B cell (primary cell): ENCODE results near the gene HSD3B2. TPM values are rescaled to one million over a fixed set of nuclear protein-coding genes. Genes with fewer than 3 reads are reported as not detected.

Experiments
- ATAC-seq: fragments of 200-7000 bp; cut with Tn5 transposase; one replicate; pipeline ENCODE4 v1.10.0; 2021; ENCODE audit warnings: low read depth, mild to moderate bottlenecking, moderate number of reproducible peaks, moderate library complexity
- CTCF ChIA-PET: fragments of 350-600 bp; sonication (Branson Sonifier 250); formaldehyde crosslinking; loops from one replicate; lab custom pipeline; 2021; ENCODE audit warnings: antibody characterized with exemption, inconsistent platforms; lab: Charles Lee
- POLR2A ChIA-PET: fragments of 350-600 bp; sonication (Branson Sonifier 250); formaldehyde crosslinking; loops from one replicate; lab custom pipeline; 2021; ENCODE audit warnings: antibody characterized with exemption; lab: Charles Lee
- DNase-seq: peaks from one replicate; pipeline ENCODE4 v3.0.0; 2013
- H2AFZ ChIP-seq: 2 replicates; pipeline ENCODE4 v1.6.1; 2012; ENCODE audit warnings: mild to moderate bottlenecking, low read depth, low read length; ENCODE audit not compliant: insufficient read depth, poor library complexity, severe bottlenecking
- H3K27ac ChIP-seq, 2 donors: 1 replicate in 1 of 2; 2 replicates in 1 of 2; pipeline ENCODE4 v1.5.1; 2012 to 2013; ENCODE audit warnings: low read length in 2 of 2, mild to moderate bottlenecking in 2 of 2, moderate library complexity in 1 of 2
- H3K27me3 ChIP-seq, 4 experiments: fragments of 200-600 bp in 1 of 4; sonication (generic) in 1 of 4; replicated peaks in 1 of 4; 1 replicate in 2 of 4; 2 replicates in 2 of 4; pipeline versions ENCODE4 v1.6.1 to v1.7.0; 2013 to 2016; ENCODE audit warnings: low read length in 3 of 4, mild to moderate bottlenecking in 2 of 4, mixed read lengths in 1 of 4, moderate library complexity in 1 of 4; ENCODE audit not compliant: insufficient read depth in 4 of 4, control insufficient read depth in 3 of 4; ENCODE audit errors: control extremely low read depth in 1 of 4
- H3K36me3 ChIP-seq, 2 experiments: replicated peaks in 1 of 2; 1 replicate in 1 of 2; 2 replicates in 1 of 2; pipeline versions ENCODE4 v1.6.1 to v1.7.1; 2013; ENCODE audit warnings: low read length in 1 of 2; ENCODE audit not compliant: insufficient read depth in 2 of 2, control insufficient read depth in 1 of 2; ENCODE audit errors: control extremely low read depth in 1 of 2, extremely low read depth in 1 of 2
- H3K4me1 ChIP-seq, 2 donors: fragments of 200-600 bp in 1 of 2; sonication (generic) in 1 of 2; 1 replicate in 1 of 2; 2 replicates in 1 of 2; pipeline versions ENCODE4 v1.5.1 to v1.6.1; 2013 to 2017; ENCODE audit warnings: low read length in 2 of 2; ENCODE audit not compliant: control insufficient read depth in 2 of 2, insufficient read depth in 2 of 2
- H3K4me2 ChIP-seq: replicated peaks from 2 replicates; pipeline ENCODE3; 2012; ENCODE audit warnings: mild to moderate bottlenecking, low read depth, low read length; ENCODE audit not compliant: poor library complexity, severe bottlenecking
- H3K4me3 ChIP-seq, 5 experiments: fragments of 200-600 bp in 1 of 5; sonication (generic) in 1 of 5; 1 replicate in 3 of 5; 2 replicates in 2 of 5; pipeline versions ENCODE4 v1.5.1 to v1.7.0; 2011 to 2016; ENCODE audit warnings: low read length in 4 of 5, mild to moderate bottlenecking in 4 of 5, low read depth in 2 of 5, control low read depth in 1 of 5, moderate library complexity in 1 of 5; ENCODE audit not compliant: insufficient read depth in 1 of 5; ENCODE audit errors: control extremely low read depth in 1 of 5, extremely low read depth in 1 of 5
- H3K79me2 ChIP-seq: fragments of 200-600 bp; sonication (generic); one replicate; pipeline ENCODE4 v1.6.0; 2016; ENCODE audit warnings: low read length; ENCODE audit not compliant: control insufficient read depth, insufficient read depth
- H3K9ac ChIP-seq: fragments of 200-600 bp; sonication (generic); 2 replicates; pipeline ENCODE4 v1.6.1; 2017; ENCODE audit warnings: mild to moderate bottlenecking, low read length, moderate library complexity
- H3K9me3 ChIP-seq, 3 donors: one replicate each; pipeline versions ENCODE4 v1.6.1 to v1.7.1; 2013; ENCODE audit warnings: low read length in 2 of 3; ENCODE audit not compliant: control insufficient read depth in 2 of 3, insufficient read depth in 1 of 3; ENCODE audit errors: control extremely low read depth in 1 of 3
- H4K20me1 ChIP-seq: 2 replicates; pipeline ENCODE4 v1.6.0; 2012; ENCODE audit warnings: mild to moderate bottlenecking, low read length; ENCODE audit not compliant: insufficient read depth, control insufficient read depth, poor library complexity, severe bottlenecking
- H3K27ac Mint-ChIP-seq: one replicate; pipeline ENCODE4 v1.8.0; 2021; ENCODE audit warnings: mixed read lengths
- H3K27me3 Mint-ChIP-seq: one replicate; pipeline ENCODE4 v1.8.0; 2021; ENCODE audit warnings: mixed read lengths
- H3K4me1 Mint-ChIP-seq: one replicate; pipeline ENCODE4 v1.8.0; 2021; ENCODE audit warnings: mixed read lengths
- H3K4me3 Mint-ChIP-seq: one replicate; pipeline ENCODE4 v1.8.0; 2021; ENCODE audit warnings: mixed read lengths
- H3K9me3 Mint-ChIP-seq: one replicate; pipeline ENCODE4 v1.8.0; 2022; ENCODE audit warnings: mixed read lengths; ENCODE audit not compliant: insufficient read depth
- CTCF ChIP-seq: fragments of 200-600 bp; IDR thresholded peaks from one replicate; pipeline ENCODE4 v1.8.0; 2022; ENCODE audit warnings: antibody characterized with exemption, mild to moderate bottlenecking
- EZH2 ChIP-seq: IDR thresholded peaks from 2 replicates; pipeline ENCODE4 v1.6.1; 2012; ENCODE audit warnings: borderline replicate concordance, low read depth, mild to moderate bottlenecking, moderate library complexity, low read length; ENCODE audit not compliant: insufficient read depth, poor library complexity, severe bottlenecking
- WGBS: methylation state at CpG from one replicate; pipeline ENCODE4 v1.1.5; 2013; ENCODE audit warnings: missing lambda C conversion rate; ENCODE audit not compliant: insufficient coverage; 5-methylcytosine and 5-hydroxymethylcytosine counted together
- intact Hi-C: fragments of 100-400 bp; cut with micrococcal nuclease; formaldehyde crosslinking; loops from one replicate; pipeline ENCODE4 v1.10.0; 2022
- polyA plus RNA-seq: library from polyadenylated mRNA; depleted of rRNA; stranded (reverse); fragments of >200 nt; gene quantifications from 2 replicates; pipeline ENCODE4 v1.2.3, GENCODE V29; 2012
- total RNA-seq, 2 donors: library from RNA; stranded (reverse); fragments of 120-200 nt in 1 of 2; gene quantifications; 1 replicate in 1 of 2; 2 replicates in 1 of 2; pipeline versions ENCODE4 v1.2.3 to v1.2.4, GENCODE V29; 2013 to 2022

The HSD3B2 gene
- total and polyA plus RNA-seq, 2 donors (not counting 1 experiment from before 2014, with no cell fraction given): not detected

- H3K9me3 Mint-ChIP-seq: no peaks in the 10 kb centered on the region
- H3K27ac ChIP-seq: no peak overlapping the region
- H3K4me3 Mint-ChIP-seq: no peak overlapping the region
- H3K9me3 ChIP-seq: no peaks in the 10 kb centered on the region
- H3K9ac ChIP-seq: no peak overlapping the region
- peaks cover 5% of the 10 kb centered on the region for H3K27me3 Mint-ChIP-seq
- H3K27ac Mint-ChIP-seq: no peak overlapping the region
- no peaks in the 10 kb centered on the region for H3K79me2 ChIP-seq
- WGBS: 97% methylated on average over 4 of the region's 5 CpGs
- H3K27me3 ChIP-seq: no peaks in the 10 kb centered on the region
- no peak for ATAC-seq
- no peaks in the 10 kb centered on the region for H4K20me1 ChIP-seq
- H3K36me3 ChIP-seq: no peaks in the 10 kb centered on the region
- H3K4me1 ChIP-seq: no peaks in the 10 kb centered on the region
- H2AFZ ChIP-seq: no peak overlapping the region
- CTCF ChIA-PET: no interaction called here
- no peaks in the 10 kb centered on the region for H3K4me1 Mint-ChIP-seq
- TF ChIP-seq CTCF (no peak), EZH2 (no peak)
- H3K4me2 ChIP-seq: no peak overlapping the region
- DNase-seq: no peak
- intact Hi-C loops: no loop called here
- no peak overlapping the region for H3K4me3 ChIP-seq
- POLR2A ChIA-PET: no interaction called here
Measured at GRCh38 chr1:119419109-119419508, 4.2 kb downstream of the HSD3B2 start.

- Histone ChIP-seq H3K27ac (no peak overlapping the region), H3K27me3 (no peaks in the 10 kb centered on the region), H3K9me3 (no peaks in the 10 kb centered on the region), H3K79me2 (no peaks in the 10 kb centered on the region), H3K4me1 (no peaks in the 10 kb centered on the region), H3K4me3 (no peak overlapping the region), H4K20me1 (no peaks in the 10 kb centered on the region), H3K36me3 (no peaks in the 10 kb centered on the region), H3K9ac (no peak overlapping the region), H3K4me2 (no peak overlapping the region), H2AFZ (no peak overlapping the region)
- DNase-seq: no peak
- H3K4me3 Mint-ChIP-seq: no peak overlapping the region
- H3K27ac Mint-ChIP-seq: no peak overlapping the region
- intact Hi-C loops: no loop called here
- TF ChIP-seq EZH2: no peak
- TF ChIP-seq CTCF: no peak
- ChIA-PET CTCF (no interaction called here), POLR2A (no interaction called here)
- H3K4me1 Mint-ChIP-seq: no peaks in the 10 kb centered on the region
- H3K9me3 Mint-ChIP-seq: no peaks in the 10 kb centered on the region
- ATAC-seq: no peak
- peaks cover 5% of the 10 kb centered on the region for H3K27me3 Mint-ChIP-seq
Measured at GRCh38 chr1:119420638-119421037, 5.7 kb downstream of the HSD3B2 start.
